ENCODE results near the gene DIPK2B.

DIPK2B gene

DNA sequence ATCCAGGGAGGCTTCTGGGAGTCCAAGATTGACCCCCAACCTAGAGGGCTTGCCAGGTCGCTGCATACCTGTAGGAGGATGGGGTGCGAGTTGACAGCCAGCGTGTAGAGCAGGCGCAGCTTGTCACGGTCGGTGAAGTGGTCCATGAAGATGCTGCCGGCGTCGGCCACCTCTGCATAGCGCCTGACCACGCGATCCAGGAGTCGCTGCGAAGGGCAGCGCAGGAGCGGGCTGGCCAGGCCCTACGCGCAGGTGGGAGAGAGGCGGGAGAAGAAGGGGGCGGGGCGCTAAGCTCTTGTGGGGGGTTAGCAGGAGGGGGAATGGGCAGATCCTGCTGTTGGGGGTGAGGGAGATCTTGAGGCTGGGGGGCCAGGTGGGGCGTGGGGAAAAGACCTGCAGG, 43.0 kb downstream of the DIPK2B start:
- DNase-seq (ENCODE audit: low read depth in 3 of 3): no peak

DNA sequence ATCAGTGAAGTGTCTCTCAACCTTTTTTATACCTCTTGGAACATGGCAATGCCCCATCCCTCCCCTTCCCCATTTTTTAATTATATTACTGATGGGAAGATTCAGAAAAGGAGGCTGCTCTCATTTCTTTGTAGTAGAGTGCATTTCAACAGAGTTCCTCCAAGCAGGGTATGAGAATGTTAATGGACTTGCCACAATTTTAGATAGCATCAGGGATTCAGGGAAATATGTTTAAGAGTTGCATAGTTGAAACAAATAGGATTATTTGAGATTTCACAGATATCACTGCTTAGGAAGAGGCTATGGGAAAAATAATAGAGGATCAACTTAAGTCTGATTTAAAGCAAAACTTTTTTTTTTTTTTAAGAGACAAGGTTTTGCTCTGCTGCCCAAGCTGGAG, 46.2 kb downstream of the DIPK2B start:
- no peak for DNase-seq (ENCODE audit: low read depth in 3 of 3)

DNA sequence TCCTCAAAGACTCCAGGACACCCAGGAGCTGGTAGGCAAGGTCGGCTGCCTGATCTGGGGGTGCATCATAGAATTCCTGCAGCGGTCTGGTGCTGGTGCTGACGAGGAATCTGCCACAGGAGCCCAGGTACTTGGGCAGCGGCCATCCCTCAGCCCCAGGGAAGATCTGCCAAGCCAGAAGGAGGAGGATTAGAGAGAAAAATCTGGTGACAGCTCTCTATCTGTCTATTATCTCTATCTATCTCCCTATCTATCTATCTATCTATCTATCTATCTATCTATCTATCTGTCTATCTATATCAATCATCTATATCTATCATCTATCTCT, 46.7 kb downstream of the DIPK2B start:
- no peak for DNase-seq (ENCODE audit: low read depth in 3 of 3)

Data from stimulated activated CD4-positive, alpha-beta T cell treated with anti-CD3 and anti-CD28 coated beads, TNF-alpha, amount 100 ng/mL, for 48 hours (primary cell).